ENCODE results near the gene ANO7. TPM values are rescaled to one million over a fixed set of nuclear protein-coding genes. Genes with fewer than 3 reads are reported as not detected.

The ANO7 gene
- total and polyA plus RNA-seq, 2 of the 8 experiments (the other 6 are each of a cell fraction or from before 2014, with no cell fraction given) = 3.2 to 6.9 TPM

DNA sequence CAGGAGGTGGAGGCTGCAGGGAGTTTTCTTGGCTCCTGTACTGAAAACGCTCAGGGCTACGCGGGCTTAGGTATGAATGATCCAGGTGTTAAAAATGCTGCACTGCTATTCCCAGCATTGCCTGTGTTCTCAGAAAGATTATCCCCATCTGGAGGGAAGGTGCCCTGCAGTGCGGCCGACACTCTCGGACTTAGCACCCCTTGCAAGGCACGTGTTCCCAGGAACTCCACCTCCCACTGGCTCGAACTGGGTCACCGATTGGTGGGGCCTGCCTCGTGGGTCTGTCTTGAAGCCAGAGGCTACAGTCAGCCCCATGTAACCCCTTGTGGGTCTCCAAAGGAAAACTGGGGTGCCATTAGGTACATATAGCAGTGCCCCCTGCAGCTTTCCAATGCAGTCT, 25.7 kb downstream of the ANO7 start:
- ChIA-PET CTCF (ENCODE audit: partially characterized antibody) (interaction anchor here (0.5 to 1.4 kb wide), 4 partner anchors 12 to 178 kb away, joined by 3 read pairs; no protein-coding TSS in a partner anchor), POLR2A (ENCODE audit: partially characterized antibody) (interaction anchor here (0.8 kb wide), 1 partner anchor 19 kb away, joined by 3 read pairs; no protein-coding TSS in a partner anchor)
- H4K20me1 ChIP-seq (replicated peaks in 1 of 2; ENCODE audit: control insufficient read depth in 1 of 2, insufficient read depth in 2 of 2, low read length in 2 of 2) = no peaks in the 10 kb centered on the region
- H3K4ac ChIP-seq (replicated peaks; ENCODE audit: insufficient read length, low read depth, low read length) = no peak overlapping the region
- no peaks in the 10 kb centered on the region for H3K9me3 ChIP-seq (ENCODE audit: insufficient read depth in 2 of 2, low read depth in 1 of 2, low read length in 1 of 2)
- H2AFZ ChIP-seq (ENCODE audit: low read length) = no peak overlapping the region
- H2BK5ac ChIP-seq (ENCODE audit: low read depth, low read length) = no peak overlapping the region
- FAIRE-seq = no peak
- H3K9ac ChIP-seq (replicated peaks in 1 of 4; ENCODE audit: extremely low read depth in 1 of 4, low read depth in 3 of 4, low read length in 3 of 4) = no peak overlapping the region
- no peak overlapping the region for H3K56ac ChIP-seq (replicated peaks; ENCODE audit: insufficient read length, low read depth, low read length)
- no peak overlapping the region for H4K8ac ChIP-seq (ENCODE audit: extremely low read depth, insufficient read depth, low read length)
- H3K27me3 ChIP-seq (replicated peaks in 1 of 4; ENCODE audit: control insufficient read depth in 3 of 4, extremely low read depth in 1 of 4, insufficient read depth in 3 of 4, low read length in 3 of 4) = no peaks in the 10 kb centered on the region
- no peak overlapping the region for H3K14ac ChIP-seq (ENCODE audit: insufficient read length)
- H3K36me3 ChIP-seq (ENCODE audit: control insufficient read depth in 2 of 4, insufficient read depth in 4 of 4, low read length in 3 of 4) = no peaks in the 10 kb centered on the region
- no peak overlapping the region for H3K4me3 ChIP-seq (ENCODE audit: extremely low read depth in 1 of 4, insufficient read depth in 2 of 4, low read depth in 3 of 4, low read length in 4 of 4)
- H2BK20ac ChIP-seq (ENCODE audit: low read length) = no peak overlapping the region
- H3K79me2 ChIP-seq (ENCODE audit: control insufficient read depth in 1 of 2, insufficient read depth in 2 of 2, low read length in 2 of 2) = no peaks in the 10 kb centered on the region
- H3K23me2 ChIP-seq (ENCODE audit: low read depth, low read length) = peaks cover 7% of the 10 kb centered on the region; the same call in 1 of the 2 replicates
- no peak overlapping the region for H3K4me2 ChIP-seq (ENCODE audit: insufficient read depth in 1 of 2, low read depth in 2 of 2, low read length in 2 of 2)
- H4K5ac ChIP-seq (ENCODE audit: insufficient read length, low read depth, low read length) = no peak overlapping the region
- no peak overlapping the region for H3K27ac ChIP-seq (ENCODE audit: low read depth, low read length)
- H4K91ac ChIP-seq (replicated peaks; ENCODE audit: insufficient read length, low read length) = no peak overlapping the region
- H2BK12ac ChIP-seq (ENCODE audit: low read depth, low read length) = no peak overlapping the region
- no peak overlapping the region for H3K18ac ChIP-seq (ENCODE audit: extremely low read depth, low read length)
- no peaks in the 10 kb centered on the region for H3K79me1 ChIP-seq (ENCODE audit: low read depth, low read length)
- 81% methylated on average over 10 of the region's 10 CpGs; no CpG with 5 or more reads in 1 of the 2 experiments for WGBS, 2 experiments (ENCODE audit: extremely low coverage in 1 of 2, insufficient coverage in 1 of 2, insufficient read length in 1 of 2, insufficient replicate concordance in 2 of 2, low coverage in 1 of 2, low lambda C conversion rate in 2 of 2, missing lambda C conversion rate in 1 of 2)
- no peak overlapping the region for H2BK15ac ChIP-seq (ENCODE audit: low read length)
- no peak overlapping the region for H3K23ac ChIP-seq (ENCODE audit: insufficient read length)
- DNase-seq (ENCODE audit: low read depth in 1 of 2, low spot score in 2 of 2) = no peak
- H2AK5ac ChIP-seq (ENCODE audit: low read depth, low read length) = no peak overlapping the region
- TF ChIP-seq CBX8 (IDR thresholded peaks at IDR 0.05; ENCODE audit: borderline replicate concordance, low read depth, low read length) (no peak), TAF1 (IDR thresholded peaks at IDR 0.05; ENCODE audit: low read depth, low read length) (no peak), NRF1 (IDR thresholded peaks at IDR 0.05; ENCODE audit: low read depth, low read length) (no peak), CTBP2 (IDR thresholded peaks at IDR 0.05; ENCODE audit: borderline replicate concordance, insufficient read depth, insufficient read length, low read length) (no peak), TEAD4 (IDR thresholded peaks at IDR 0.05; ENCODE audit: low read depth, low read length) (no peak), ZNF274 (IDR thresholded peaks at IDR 0.05; ENCODE audit: borderline replicate concordance, extremely low read depth, low read length) (no peak), SUZ12 (IDR thresholded peaks at IDR 0.05; ENCODE audit: low read length) (no peak), RAD21 (IDR thresholded peaks at IDR 0.05 in 1 of 2, conservative IDR thresholded peaks at IDR 0.05 in 1 of 2; ENCODE audit: low read depth in 2 of 2, low read length in 2 of 2) (no peak), EP300 (IDR thresholded peaks at IDR 0.05; ENCODE audit: borderline replicate concordance in 1 of 2, low read depth in 2 of 2, low read length in 2 of 2) (no peak), POU5F1 (IDR thresholded peaks at IDR 0.05; ENCODE audit: low read depth, low read length) (no peak), SIN3A (conservative IDR thresholded peaks at IDR 0.05 in 1 of 2, IDR thresholded peaks at IDR 0.05 in 1 of 2; ENCODE audit: low read depth in 1 of 2, low read length in 2 of 2) (no peak)
- TF ChIP-seq, protein P1, sequence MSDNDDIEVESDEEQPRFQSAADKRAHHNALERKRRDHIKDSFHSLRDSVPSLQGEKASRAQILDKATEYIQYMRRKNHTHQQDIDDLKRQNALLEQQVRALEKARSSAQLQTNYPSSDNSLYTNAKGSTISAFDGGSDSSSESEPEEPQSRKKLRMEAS (IDR thresholded peaks at IDR 0.05) = no peak
- H3K4me1 ChIP-seq (replicated peaks in 1 of 4; ENCODE audit: control insufficient read depth in 3 of 4, insufficient read depth in 4 of 4, low read length in 3 of 4) = peaks cover 0 to 20% (median 10%) of the 10 kb centered on the region in 4 experiments; a peak in 6 of 7 replicates
- no peak overlapping the region for H2BK120ac ChIP-seq (replicated peaks; ENCODE audit: low read depth, low read length)
